ENCODE results near the gene RGS7BP.

DNA sequence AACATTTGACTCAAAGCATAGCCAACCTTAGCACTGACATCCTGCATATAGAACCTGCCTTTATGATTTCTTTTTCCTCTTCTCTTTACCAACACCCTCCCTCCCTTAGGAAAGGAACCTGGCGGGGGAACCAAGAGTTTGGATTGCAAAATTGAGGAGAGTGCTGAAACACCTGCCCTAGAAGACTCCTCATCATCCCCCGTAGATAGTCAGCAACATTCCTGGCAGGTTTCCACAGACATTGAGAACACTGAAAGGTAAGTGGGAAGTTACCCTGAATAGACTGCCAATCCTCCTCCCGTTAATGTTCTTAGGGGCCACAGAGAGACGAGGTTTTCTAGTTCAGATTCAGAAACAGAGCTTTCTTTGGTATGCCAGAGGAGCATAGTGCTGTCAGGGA, 88.8 kb downstream of the RGS7BP start:
- TF ChIP-seq POLR2A (IDR thresholded peaks at IDR 0.05): no peak
- TF ChIP-seq, protein P1, sequence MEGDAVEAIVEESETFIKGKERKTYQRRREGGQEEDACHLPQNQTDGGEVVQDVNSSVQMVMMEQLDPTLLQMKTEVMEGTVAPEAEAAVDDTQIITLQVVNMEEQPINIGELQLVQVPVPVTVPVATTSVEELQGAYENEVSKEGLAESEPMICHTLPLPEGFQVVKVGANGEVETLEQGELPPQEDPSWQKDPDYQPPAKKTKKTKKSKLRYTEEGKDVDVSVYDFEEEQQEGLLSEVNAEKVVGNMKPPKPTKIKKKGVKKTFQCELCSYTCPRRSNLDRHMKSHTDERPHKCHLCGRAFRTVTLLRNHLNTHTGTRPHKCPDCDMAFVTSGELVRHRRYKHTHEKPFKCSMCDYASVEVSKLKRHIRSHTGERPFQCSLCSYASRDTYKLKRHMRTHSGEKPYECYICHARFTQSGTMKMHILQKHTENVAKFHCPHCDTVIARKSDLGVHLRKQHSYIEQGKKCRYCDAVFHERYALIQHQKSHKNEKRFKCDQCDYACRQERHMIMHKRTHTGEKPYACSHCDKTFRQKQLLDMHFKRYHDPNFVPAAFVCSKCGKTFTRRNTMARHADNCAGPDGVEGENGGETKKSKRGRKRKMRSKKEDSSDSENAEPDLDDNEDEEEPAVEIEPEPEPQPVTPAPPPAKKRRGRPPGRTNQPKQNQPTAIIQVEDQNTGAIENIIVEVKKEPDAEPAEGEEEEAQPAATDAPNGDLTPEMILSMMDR (IDR thresholded peaks at IDR 0.05): no peak
